GM21423 (cell line): ENCODE results near the gene IRAK2.
A peak's percentile ranks its signal among the peaks of the same experiment; 100 is the strongest.

Experiments
- ATAC-seq: cut with Tn5 transposase; IDR thresholded peaks from one replicate; pipeline ENCODE4 v1.9.1; 2021; ENCODE audit warnings: mild to moderate bottlenecking, moderate library complexity; ENCODE audit not compliant: unreplicated experiment

IRAK2 gene

DNA sequence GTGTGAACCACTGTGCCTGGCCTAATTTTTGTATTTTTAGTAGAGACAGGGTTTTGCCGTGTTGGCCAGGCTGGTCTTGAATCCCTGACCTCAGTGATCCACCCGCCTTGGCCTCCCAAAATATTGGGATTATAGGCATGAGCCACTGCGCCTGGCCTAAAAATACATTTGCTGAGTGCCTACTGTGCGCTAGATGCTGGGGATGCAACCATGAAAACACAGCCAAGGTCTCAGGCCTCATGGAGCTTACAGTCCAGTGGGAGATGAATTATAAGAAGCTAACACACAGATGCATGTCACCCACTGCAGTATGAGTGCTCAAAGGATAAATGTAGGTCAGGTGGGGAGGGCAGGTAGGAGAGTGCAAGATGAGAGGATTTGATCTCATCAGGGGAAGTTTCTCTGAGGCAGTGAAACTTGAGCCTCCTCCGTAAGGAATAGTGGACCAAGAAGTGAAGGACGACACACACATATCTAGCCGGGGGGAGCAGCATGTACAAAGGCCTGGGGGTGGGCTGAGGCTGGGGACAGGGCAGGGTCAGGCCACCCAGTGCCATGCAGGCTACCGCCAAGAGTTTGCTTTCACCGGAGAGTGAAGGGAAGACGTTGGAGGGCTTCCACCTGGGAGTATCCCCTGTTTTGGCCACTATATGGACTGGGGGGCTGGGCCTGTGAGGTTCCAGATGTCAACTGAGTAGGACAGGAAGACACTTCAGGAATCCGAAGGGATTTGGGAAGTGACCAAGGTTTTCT is 24.3 kb downstream of the IRAK2 start:
- no peak for ATAC-seq

DNA sequence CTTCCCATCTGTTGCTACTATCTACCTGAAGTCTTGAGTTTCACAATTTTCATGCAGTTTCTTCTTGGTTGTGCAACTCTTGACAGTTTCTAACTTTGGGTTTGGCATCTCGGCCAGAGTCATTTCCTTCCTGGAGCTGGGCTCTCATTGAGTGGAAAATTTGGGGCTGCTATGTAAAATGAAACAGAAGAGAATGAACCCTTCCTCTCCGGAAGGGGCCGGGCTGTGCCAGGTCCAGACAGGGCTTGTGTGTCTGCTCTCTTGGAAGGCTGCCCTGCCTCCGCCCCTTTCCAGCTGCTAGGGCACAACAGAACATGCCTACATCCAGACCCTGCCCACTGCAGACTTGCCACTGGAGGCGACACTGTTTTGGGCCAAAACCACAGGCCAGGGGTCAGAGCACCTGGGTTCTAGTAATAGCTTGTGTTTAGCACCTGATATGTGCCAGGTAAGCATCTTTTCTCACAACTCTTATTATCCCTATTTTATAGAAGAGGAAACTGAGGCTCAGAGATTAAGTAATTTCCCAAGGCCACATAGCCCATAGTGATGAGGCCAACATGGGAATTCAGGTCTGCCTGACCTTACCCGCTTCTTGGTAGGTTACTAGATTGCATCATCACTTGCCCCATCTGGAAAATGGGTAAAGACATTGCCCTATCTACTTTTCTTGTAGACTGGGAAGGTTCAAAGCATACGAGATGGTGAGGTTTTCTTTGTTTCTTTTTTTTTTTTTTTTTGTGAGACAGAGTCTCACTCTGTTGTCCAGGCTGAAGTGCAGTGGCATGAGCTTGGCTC is 25.0 kb downstream of the IRAK2 start:
- ATAC-seq: no peak

DNA sequence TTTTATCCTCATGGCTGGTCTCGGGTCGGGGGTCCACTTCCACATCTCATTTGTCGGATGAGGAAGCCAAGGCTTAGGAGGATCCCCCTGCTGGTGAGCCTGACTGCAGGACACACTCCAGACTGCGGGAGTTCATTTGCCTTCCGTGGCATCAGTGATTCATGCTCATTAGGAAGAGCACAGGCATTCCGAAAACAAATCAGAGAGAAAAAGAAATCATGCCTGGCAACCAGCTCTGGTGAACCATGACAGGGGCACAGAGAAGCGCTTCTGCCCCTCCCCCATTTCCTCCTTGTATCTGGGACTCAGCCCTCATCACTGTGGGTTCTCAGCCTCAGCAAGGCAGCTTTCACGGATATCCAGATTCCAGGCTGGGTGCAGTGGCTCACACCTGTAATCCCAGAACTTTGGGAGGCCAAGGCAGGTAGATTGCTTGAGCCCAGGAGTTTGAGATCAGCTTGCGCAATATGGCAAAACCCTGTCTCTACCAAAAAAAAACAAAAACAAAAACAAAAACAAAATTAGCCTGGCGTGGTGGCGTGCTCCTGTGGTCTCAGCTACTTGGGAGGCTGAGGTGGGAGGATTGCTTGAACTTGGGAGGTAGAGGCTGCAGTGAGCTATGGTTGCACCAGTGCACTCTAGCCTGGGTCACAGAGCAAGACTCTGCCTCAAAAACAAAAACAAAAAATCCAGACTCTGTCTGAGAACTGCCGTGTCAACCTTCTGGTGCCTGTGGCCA is 28.4 kb downstream of the IRAK2 start:
- ATAC-seq: peak; percentile 32

DNA sequence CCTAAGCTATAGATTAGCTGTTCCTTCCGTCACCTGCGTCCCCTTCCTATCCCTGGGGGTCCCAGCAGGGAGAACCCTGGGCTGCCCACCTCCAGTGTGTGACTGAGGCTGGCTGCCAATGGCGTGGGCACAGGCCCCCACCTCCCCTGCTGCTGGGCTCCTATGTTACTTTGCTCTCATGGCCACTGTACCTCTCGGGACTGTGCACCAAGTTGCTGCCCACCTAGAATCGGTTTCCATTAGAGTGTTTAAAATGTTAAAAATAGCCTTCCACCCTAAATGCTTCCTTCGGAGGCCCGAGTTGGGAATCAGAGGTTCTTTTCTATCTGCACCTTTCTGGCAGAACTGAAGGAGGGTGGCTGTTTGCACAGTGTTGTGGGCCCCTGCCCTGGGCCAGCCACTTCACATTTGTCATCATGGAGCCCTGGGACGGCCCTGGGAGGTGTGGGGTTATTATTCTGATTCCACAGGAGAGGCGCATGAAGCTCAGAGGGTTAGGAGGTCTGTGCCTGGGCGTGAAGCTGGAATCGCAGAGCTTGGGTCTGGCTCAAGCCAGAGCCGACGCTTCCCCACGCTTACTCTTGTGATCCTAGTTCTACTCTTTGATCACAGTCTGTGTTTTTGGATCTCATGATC is 29.1 kb downstream of the IRAK2 start:
- no peak for ATAC-seq

DNA sequence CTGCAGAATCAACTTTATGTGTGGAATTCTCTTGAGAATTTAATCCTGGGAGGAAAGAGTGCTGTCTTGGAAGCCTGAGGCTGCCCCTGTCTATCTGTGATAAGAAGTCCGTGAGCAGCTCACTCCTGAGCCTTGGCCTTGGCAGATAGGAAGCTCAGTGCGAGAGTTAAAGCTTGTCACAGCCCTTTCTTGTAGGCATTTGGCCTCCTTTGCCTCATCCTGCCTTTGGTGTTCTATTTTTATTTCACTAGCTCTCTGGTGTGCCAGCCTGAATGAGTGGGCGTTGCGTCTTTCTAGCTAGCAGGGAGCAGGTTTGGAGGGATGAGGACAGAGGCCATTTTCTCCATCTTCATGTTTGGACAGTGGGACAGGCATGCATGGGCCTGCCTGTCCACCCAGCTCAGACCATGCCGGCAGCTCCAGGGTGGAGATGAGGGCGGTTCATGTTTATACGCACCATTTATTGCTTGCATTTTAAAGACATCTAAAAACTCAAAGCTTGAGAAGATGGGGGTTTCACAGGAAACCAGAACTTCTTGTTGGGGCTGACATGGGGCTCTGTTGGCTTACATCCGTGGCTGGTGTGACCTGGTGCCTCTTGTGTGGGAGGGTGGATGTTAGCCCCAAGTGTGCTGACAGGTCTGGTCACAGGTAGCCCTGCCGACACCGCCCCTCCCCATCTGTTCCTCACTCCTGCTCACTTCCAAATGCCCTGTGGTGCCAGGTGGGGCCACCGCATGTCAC is 29.8 kb downstream of the IRAK2 start:
- no peak for ATAC-seq

DNA sequence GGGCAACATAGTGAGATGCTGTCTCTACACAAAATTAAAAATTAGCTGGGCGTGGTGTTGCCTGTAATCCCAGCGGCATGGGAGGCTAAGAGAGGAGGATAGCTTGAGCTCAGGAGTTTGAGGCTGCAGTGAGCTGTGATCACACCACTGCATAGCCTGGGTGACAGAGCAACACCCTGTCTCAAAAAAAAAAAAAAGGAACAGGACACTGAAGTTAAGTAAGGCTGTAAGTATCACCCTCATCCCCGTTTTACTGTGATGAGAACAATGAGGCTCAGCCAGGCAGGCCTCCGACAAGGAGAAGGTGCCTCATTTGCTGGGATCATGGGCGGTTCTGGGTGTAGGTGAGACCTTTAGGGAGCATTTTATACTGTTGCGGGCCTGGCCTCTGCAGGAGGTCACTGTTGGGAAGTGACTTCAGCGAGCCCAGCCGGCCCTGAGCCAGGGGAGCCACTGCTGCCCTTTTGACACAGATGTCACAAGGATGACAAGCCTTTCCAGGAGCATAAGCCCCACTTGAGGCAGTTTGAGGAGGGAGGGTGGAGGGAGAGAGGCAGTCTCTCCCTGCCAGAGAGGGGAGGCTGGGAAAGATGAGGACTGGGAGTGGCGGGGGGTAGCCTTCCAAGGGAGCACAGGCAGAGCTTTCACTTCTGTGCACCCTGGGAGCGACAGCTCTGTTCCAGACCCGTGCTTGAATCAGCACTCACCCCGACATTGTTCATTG is 30.8 kb downstream of the IRAK2 start:
- ATAC-seq: no peak

DNA sequence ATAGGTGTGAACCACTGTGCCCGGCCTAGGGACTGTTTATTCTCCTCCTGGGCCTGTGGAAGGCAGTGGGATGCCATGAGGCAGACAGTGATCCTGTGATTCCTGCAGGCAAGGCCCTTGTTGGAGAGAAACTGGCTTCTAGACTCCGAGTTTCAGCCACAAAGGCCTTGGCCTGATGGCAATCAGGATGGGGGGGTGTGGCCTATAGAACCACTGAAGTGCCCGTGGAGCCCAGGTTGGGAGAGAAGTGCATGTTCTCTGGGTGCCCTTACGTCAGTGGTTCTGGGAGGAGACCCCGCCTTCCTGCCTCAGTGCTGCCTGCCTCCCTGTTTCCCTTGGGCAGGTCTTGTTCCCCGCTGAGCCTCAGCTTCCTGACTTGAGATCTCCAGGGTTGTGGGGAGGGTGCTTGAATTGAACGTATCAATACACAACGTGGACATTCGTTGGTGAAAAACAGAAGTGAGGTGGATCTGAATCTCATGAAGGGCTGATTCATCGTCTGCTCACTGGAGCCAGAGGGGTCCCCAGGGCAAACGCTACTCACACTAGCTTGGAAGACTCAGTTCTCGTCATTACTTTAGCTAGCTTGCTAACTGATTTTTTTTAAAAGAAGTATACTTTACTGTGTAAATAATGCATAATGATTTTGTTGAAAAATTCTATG is 31.8 kb downstream of the IRAK2 start:
- no peak for ATAC-seq

DNA sequence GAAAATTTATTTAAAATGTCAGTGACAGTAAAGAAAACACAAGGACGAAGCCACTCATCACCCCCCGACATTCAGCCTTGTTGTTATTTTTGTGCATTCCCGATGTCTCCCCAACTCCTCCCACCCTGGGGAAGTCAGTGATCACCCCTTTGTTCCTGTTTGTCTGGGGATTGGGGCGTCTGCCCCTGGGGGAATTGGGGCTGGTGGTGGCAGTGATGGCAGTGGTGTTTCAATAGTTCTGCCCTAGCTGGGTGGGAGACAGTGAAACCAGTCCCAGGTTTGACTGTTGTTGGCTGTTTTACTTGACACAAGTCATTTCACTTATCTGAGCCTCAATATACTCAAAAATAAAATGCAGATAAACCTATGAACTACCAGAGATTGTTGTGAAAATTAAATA is 33.5 kb downstream of the IRAK2 start:
- no peak for ATAC-seq

DNA sequence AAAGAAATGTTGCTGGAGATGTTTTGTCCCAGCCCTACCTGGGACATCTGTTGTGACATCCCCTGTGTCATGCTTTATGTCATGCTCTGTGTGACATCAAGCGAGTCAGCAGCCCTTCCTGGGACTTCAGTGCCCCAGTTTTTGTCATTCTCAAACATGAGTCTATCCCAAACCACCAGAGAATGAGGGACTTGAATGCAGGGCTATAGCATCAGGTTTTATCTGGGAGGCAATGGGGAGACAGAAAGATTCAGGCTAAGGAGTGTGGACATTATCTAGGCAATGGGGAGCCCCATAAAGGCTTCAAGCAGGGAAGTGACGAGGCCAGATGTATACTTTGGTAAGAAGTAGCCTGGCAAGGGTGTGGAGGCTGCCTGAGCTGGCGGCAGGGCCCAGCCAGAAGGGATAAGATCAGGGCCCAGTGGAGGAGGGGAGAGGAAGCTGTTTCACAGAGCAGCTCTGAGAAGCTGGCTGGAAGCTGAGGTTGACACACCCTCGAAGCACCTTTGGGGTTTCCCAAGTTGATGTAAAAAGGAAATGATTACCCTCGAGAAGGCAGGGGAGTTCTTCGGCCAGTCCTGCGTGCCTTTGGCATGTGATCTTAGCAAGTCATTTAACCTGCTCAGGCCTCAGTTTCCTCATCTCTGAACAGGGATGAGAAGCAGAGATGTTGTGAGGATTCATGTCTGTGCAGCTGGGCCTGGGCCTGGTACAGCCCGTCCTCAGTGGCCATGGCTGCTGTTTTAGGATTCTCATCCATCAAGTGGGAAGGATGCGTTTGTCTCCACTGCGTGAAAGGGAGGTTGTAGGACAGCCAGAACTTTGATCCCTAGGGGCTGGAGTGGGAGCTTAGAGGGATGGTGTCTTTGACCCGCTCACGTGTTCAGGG is 34.3 kb downstream of the IRAK2 start:
- ATAC-seq: peak; percentile 79

DNA sequence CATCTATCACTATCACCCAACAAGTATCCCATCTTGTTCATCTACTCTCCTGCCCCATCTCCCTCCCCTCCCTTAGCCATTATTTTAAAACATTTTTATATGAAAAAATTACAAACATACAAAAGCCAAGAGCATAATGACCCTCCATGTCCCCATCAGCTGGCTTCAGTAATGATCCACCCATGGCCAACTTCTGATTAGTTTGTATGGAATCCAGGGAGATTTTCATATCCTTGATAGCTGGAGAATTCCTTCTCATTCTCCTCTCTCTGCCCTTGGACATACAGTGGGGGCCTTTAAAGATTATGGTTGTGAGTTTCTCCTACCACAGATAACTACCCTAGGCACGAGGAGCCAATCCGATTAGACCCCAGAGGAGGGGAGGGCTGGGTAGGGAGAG is 40.2 kb downstream of the IRAK2 start:
- ATAC-seq: no peak

DNA sequence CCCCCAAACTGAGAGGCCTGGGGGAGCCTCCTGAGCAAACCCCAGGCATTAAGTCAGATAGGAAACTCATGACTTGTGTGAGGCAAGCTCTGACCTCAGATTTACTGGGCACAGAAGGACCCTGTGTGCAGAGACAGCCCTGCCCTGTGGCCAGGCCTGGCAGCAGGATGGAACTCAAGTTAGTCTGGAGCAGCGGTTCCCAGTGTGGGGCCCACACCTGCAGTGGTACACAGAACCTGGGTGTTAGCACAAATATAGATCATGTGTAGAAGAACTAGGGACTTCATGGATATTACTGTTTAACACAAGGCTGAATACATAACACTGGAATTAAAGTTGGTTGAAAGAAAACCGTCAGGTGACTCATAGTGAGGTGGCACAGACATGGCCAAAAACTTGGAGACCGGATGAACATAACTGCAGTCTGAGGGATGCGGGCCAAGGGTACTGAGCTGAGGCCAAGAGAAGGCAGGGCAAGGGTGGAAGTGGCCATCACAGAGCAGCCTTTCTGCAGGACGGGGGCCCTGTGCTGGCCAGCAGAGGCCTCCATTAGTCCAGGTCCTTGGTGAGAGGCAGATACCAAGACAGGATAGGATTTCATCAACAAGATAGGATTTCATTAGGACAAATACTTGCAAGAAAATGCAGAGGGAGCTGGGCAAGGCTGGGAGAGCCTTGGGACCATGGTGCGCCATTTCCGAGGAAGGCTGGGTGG is 40.9 kb downstream of the IRAK2 start:
- no peak for ATAC-seq

DNA sequence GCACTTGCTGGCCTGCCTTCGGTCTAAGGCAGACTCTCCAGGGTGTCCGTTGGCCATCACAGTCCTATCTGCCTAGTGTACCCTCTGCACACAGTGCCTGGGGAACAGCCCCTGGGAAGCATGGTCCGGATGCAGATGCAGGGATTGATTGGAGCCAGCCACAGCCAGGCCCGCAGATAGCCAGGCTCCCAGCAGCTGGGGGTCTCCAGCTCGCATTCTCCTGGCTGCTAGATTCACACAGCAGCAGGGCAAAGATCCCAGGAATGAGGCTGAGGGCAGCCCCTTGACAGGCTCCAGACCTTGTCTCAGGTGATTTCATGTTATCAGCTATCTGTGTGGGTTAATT is 41.4 kb downstream of the IRAK2 start:
- no peak for ATAC-seq

DNA sequence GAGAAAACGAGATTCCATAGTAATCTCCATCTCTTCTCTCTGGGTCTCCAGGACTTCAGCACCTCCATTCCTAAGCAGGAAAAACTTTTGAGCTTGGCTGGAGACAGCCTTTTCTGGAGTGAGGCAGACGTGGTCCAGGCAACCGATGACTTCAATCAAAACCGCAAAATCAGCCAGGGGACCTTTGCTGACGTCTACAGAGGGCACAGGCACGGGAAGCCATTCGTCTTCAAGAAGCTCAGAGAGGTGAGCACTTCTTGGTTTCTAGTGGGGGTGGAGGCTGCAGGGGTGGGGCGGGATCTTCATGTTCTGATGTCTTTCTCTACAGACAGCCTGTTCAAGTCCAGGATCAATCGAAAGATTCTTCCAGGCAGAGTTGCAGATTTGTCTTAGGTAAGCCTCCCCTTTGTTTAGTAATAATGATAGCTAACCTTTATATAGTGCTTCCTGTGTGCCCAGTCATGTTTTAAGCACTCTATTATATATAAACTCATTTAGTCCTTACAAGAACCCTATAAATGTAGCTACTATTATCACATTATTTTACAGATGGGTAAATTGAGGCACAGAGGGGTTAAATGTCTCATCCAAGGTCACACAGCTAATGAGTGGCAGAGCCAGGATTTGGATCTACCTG is 48.6 kb downstream of the IRAK2 start:
- ATAC-seq: no peak

DNA sequence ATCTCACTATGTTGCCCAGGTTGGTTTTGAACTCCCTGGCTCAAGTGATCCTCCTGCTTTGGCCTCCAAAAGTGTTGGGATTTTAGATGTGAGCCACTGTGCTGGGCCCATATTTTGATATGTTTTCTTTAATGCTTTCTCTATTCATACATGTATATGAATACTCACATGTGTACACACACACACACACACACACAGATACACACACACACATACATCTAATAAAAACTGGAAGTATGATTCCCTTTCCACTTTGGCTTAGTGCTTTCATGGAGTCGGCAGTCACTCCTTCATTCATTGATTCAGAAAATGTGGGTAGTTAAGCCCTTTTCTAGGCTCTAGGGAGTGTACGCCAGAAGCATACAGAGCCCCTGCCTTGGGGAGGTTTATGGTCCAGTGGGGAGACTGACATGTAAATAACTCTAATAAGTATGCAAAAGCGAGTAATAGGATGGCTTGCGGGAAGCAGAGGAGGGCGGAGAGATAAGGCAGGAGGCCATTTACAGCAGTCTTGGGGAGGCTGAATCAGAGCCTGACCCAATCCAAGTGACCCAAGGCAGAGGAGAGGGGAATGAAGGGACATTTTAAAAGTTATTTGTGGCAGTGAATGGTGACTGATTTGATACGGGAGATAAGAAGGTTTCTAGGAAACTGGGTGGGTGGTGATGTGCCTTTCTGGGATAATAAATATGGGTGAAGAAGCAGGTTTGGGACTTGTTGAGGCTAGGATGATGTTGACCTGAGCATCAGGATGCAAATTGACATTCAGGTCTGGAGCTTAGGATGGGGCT is 51.1 kb downstream of the IRAK2 start:
- ATAC-seq: no peak

DNA sequence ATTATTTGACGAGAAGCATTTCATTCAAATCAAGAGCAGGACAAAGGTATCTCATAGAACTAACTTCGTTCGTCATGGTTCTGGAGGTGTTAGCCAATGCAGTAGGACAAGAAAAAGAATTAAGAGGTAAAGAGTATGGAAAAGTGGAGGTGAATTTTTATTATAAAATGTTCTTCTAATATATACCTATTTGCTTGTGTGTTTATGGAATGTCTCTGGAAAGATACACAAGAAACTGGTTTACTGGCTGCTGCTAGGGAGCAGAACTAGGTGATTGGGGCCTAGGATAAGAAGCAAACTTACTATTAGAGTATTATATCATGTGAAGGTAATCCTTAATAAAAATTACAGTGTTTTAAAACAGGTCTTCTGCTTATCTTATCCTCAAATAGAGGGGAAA is 52.6 kb downstream of the IRAK2 start:
- ATAC-seq: no peak

DNA sequence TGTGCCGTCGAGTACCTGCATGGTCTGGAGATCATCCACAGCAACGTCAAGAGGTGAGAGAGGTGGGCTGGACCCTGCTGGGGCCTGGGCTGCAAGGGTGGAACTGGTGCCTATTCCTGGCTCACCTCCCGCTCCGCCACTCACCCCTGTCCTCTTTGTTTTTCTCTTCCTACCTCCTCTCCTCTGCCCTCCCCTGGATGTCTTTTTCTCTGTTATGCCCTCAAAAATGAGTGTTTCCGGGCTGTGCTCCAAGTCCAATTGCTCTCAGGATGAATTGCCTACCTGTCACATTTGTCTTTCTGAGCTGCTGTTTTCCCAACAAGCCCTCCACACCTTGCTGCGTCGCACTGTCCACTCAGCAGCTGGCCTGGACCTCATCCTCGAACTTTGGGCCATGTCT is 55.0 kb downstream of the IRAK2 start:
- no peak for ATAC-seq
